Kidney (tissue), 14 donors: Measurements from ENCODE around the gene SOBP. TPM values are rescaled to one million over a fixed set of nuclear protein-coding genes. Genes with fewer than 3 reads are reported as not detected.

Experiments used
- DNase-seq, 5 donors: peaks; one replicate each; pipeline ENCODE4 v3.0.0-alpha.2; 2013 to 2020
- FAIRE-seq: peaks from 2 replicates; lab custom pipeline; 2012; peaks lifted over from hg19 to GRCh38; lab: Jason Lieb, UNC
- H3K27ac ChIP-seq, 2 donors: one replicate each; pipeline ENCODE4 v1.7.0; 2013; ENCODE audit warnings: low read depth in 2 of 2, low read length in 2 of 2, inconsistent platforms in 1 of 2
- H3K27me3 ChIP-seq: one replicate; pipeline ENCODE4 v1.7.1; 2013; ENCODE audit warnings: low read length, inconsistent platforms; ENCODE audit not compliant: control insufficient read depth, insufficient read depth
- H3K36me3 ChIP-seq, 3 donors: one replicate each; pipeline versions ENCODE4 v1.7.0 to v1.7.1; 2013; ENCODE audit warnings: low read length in 3 of 3, control low read depth in 1 of 3, inconsistent platforms in 1 of 3; ENCODE audit not compliant: insufficient read depth in 3 of 3, control insufficient read depth in 2 of 3
- H3K4me1 ChIP-seq, 3 donors: one replicate each; pipeline versions ENCODE4 v1.7.0 to v1.7.1; 2013; ENCODE audit warnings: low read length in 3 of 3, inconsistent platforms in 1 of 3, low read depth in 1 of 3; ENCODE audit not compliant: control insufficient read depth in 2 of 3, insufficient read depth in 2 of 3
- H3K4me3 ChIP-seq, 3 donors: one replicate each; pipeline versions ENCODE4 v1.7.0 to v1.8.1; 2013; ENCODE audit warnings: low read length in 3 of 3, control low read depth in 1 of 3, inconsistent platforms in 1 of 3
- H3K9ac ChIP-seq, 3 donors: one replicate each; pipeline versions ENCODE4 v1.7.0 to v1.7.1; 2013; ENCODE audit warnings: low read length in 3 of 3, control low read depth in 1 of 3, inconsistent platforms in 1 of 3
- H3K9me3 ChIP-seq, 3 donors: one replicate each; pipeline versions ENCODE4 v1.7.0 to v1.7.1; 2013; ENCODE audit warnings: low read length in 3 of 3, control low read depth in 1 of 3, inconsistent platforms in 1 of 3; ENCODE audit not compliant: control insufficient read depth in 2 of 3, insufficient read depth in 1 of 3
- intact Hi-C: fragments of 100-400 bp; cut with DNase I; formaldehyde crosslinking; loops from one replicate; pipeline ENCODE4 v1.11.1; 2022
- polyA plus RNA-seq: library from polyadenylated mRNA; stranded (reverse); fragments of 350-450 nt; fragmentation: Illumina TruSeq; extraction: RNeasy Lipid Tissue Mini Kit (QIAGEN cat#74804); gene quantifications from one replicate; pipeline ENCODE4 v1.2.3, GENCODE V29; 2014; ENCODE audit warnings: low read depth, low replicate concordance; ENCODE audit not compliant: insufficient read depth
- total RNA-seq: library from RNA; stranded (reverse); fragmentation: NEBNext Ultra II Directional; extraction: Animal tissue kit (Norgen Biotek cat#: 25700); gene quantifications from one replicate; pipeline ENCODE4 v1.2.1, GENCODE V29; 2021
- TF ChIP-seq, protein P1 (sequence below): IDR thresholded peaks from 3 replicates; pipeline ENCODE4 v1.5.1; 2012; ENCODE audit warnings: mild to moderate bottlenecking, moderate library complexity, borderline replicate concordance; ENCODE audit not compliant: insufficient read depth; ENCODE audit errors: extremely low read depth
- donor health status: control.
- donor health status: control.
- donor health status: control.
- donor health status: control.
- donor health status: control.
- donor health status: DM: yes; HTN: yes; CAD: no.
- donor health status: Normal renal cell carcinoma (clear cell type).

Gene SOBP
- total and polyA plus RNA-seq, 2 donors from 2014 or later: 5.4 to 9.5 TPM

DNA sequence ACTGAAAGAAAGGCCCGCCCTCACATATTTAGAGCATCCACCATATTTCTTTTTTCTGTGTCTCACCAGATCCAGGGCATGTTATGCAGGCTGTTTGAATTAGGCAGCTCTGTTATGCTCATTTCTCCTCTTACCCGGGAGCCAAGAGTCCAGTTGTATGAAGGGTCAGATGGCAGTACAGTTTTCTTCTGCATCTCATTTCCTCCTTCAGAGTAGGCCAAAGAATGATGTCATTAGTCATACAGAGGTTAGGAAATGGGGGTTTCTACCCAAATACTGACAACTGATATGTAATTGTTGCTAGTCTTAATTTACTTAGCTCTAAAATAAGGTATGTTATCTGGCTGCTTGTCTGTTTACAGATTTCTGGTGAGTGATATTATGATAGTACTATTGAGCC lies 130.8 kb downstream of the SOBP start:
- H3K9me3 ChIP-seq: no peaks in the 10 kb centered on the region
- no peaks in the 10 kb centered on the region for H3K27me3 ChIP-seq
- TF ChIP-seq, protein P1, sequence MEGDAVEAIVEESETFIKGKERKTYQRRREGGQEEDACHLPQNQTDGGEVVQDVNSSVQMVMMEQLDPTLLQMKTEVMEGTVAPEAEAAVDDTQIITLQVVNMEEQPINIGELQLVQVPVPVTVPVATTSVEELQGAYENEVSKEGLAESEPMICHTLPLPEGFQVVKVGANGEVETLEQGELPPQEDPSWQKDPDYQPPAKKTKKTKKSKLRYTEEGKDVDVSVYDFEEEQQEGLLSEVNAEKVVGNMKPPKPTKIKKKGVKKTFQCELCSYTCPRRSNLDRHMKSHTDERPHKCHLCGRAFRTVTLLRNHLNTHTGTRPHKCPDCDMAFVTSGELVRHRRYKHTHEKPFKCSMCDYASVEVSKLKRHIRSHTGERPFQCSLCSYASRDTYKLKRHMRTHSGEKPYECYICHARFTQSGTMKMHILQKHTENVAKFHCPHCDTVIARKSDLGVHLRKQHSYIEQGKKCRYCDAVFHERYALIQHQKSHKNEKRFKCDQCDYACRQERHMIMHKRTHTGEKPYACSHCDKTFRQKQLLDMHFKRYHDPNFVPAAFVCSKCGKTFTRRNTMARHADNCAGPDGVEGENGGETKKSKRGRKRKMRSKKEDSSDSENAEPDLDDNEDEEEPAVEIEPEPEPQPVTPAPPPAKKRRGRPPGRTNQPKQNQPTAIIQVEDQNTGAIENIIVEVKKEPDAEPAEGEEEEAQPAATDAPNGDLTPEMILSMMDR: no peak
- no peaks in the 10 kb centered on the region for H3K36me3 ChIP-seq
- H3K9ac ChIP-seq: no peak overlapping the region
- peaks cover 0 to 4% (median 0%) of the 10 kb centered on the region in 3 donors for H3K4me1 ChIP-seq
- DNase-seq: no peak
- FAIRE-seq: no peak
- H3K27ac ChIP-seq: no peak overlapping the region
- H3K4me3 ChIP-seq: no peak overlapping the region
- intact Hi-C loops: no loop called here

DNA sequence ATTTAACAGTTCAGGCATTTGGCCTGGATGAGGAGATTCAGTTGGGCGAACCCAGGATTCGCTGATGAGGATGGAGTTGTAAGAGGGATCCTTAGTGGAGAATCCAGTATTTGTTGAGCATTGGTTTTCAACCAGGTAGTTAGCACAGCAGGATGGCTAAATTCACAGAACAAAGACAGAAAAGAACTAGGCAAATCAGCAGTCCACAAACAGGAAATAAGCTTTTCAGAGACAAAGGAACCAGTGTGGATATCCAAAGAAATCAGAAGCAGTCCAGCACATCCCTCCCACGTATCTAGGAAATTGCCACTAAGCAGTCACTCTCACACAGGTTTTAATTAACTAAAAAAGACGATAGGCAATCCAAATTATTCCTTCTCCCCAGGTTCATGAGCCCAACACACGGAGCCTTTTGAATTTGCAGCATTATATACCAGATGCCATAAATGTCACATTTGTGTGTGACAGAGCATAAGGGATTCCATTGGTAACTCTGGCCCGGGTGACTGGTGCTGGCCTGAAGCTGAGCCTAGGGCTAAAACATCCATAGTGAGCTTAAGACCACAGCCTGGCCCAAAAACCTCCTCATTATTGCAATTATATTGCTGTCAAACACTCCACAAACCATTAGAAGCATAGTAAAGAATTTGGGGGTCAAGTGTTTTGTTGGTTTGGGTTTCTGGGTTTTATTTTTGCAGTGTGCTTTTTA lies 131.5 kb downstream of the SOBP start:
- no peaks in the 10 kb centered on the region for H3K27me3 ChIP-seq
- no peak overlapping the region for H3K27ac ChIP-seq
- intact Hi-C loops: no loop called here
- no peaks in the 10 kb centered on the region for H3K36me3 ChIP-seq
- no peak for FAIRE-seq
- H3K9ac ChIP-seq: no peak overlapping the region
- TF ChIP-seq, protein P1: no peak
- no peak for DNase-seq
- no peaks in the 10 kb centered on the region for H3K9me3 ChIP-seq
- no peak overlapping the region for H3K4me3 ChIP-seq
- peaks cover 0 to 4% (median 0%) of the 10 kb centered on the region in 3 donors for H3K4me1 ChIP-seq

DNA sequence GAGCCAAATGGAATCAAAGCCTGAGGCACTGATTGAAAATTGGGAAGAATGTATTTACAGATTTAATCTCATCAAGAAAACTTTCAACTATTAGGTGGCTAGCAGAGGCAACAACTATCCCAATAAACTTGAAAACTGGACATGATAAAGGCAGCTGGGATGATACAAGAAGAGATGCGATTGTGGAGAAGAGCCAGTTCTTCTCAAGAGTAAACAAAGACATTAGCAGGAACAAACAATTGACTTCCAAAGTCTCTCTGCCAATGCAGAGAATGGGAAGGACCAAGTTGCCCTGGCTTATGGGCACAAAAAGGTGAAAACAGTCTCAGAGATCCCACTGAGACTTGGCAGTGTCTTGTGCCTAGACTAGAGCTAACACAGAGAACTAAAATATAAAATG lies 132.4 kb downstream of the SOBP start:
- TF ChIP-seq, protein P1: no peak
- H3K27ac ChIP-seq: no peak overlapping the region
- H3K27me3 ChIP-seq: no peaks in the 10 kb centered on the region
- H3K9me3 ChIP-seq: no peaks in the 10 kb centered on the region
- DNase-seq (no peak), FAIRE-seq (no peak)
- H3K4me1 ChIP-seq: peaks cover 0 to 4% (median 0%) of the 10 kb centered on the region in 3 donors
- no peaks in the 10 kb centered on the region for H3K36me3 ChIP-seq
- H3K4me3 ChIP-seq: no peak overlapping the region
- intact Hi-C loops: no loop called here
- no peak overlapping the region for H3K9ac ChIP-seq
